Kidney capillary endothelial cell (primary cell): Measurements from ENCODE around the gene SURF6.
A peak's percentile ranks its signal among the peaks of the same experiment; 100 is the strongest.
"Not testable (repeated sequence)": the region's sequence is repeated elsewhere in the genome, so short reads cannot be mapped to it uniquely, and the experiment has no call there.

Experiments
- DNase-seq: peaks from one replicate; pipeline ENCODE4 v3.0.0-alpha.2; 2018; ENCODE audit warnings: low spot score

Gene SURF6

GRCh38 chr9:133290751-133291302, 45.2 kb downstream of the SURF6 start:
- no peak for DNase-seq

DNA sequence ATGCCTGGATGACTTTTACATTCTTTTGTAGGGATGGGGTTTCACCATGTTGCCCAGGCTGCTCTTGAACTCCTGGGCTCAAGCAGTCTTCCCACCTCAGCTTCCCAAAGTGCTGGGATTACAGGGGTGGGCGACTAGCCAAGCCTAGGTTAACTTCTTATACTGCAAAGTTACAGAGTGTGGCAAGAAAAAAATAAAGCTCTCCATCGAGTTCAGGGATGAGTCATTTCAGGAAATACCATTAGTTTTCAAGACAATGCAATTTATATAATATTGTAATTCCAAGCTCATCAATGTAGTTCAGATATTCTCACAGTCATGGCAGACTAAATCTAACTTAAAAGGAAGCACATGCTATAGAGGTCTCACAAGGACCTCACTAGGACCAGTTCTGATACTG, 49.5 kb downstream of the SURF6 start:
- peak; percentile 7 for DNase-seq

- no peak for DNase-seq
These were observed 50.7 kb downstream of the SURF6 start for GRCh38 chr9:133285252-133285775.

- no peak for DNase-seq
These were observed 51.6 kb downstream of the SURF6 start for GRCh38 chr9:133284362-133284761.

- DNase-seq, result not testable (repeated sequence)
These were observed 52.5 kb downstream of the SURF6 start for GRCh38 chr9:133283255-133284032.

GRCh38 chr9:133282464-133283238, 53.3 kb downstream of the SURF6 start:
- DNase-seq, result no peak

- DNase-seq, result no peak
These were observed 55.6 kb downstream of the SURF6 start for GRCh38 chr9:133280392-133280791.
